Epithelial cell of esophagus (primary cell): ENCODE measurements around the gene AIMP2.
A peak's percentile ranks its signal among the peaks of the same experiment; 100 is the strongest.
"Not testable (repeated sequence)": the region's sequence is repeated elsewhere in the genome, so short reads cannot be mapped to it uniquely, and the experiment has no call there.

Experiments used
- DNase-seq: peaks from one replicate; pipeline ENCODE4 v3.0.0; 2010; ENCODE audit warnings: low read depth
- H3K4me3 ChIP-seq: 2 replicates; pipeline ENCODE4 v1.5.1; 2011; ENCODE audit warnings: mild to moderate bottlenecking, low read length, control low read depth
- TF ChIP-seq, protein P1 (sequence below): IDR thresholded peaks from 2 replicates; pipeline ENCODE4 v1.5.1; 2011; ENCODE audit warnings: low read depth, mild to moderate bottlenecking, low read length, control low read depth, inconsistent platforms; ENCODE audit not compliant: insufficient read depth; ENCODE audit errors: missing control alignments

Gene AIMP2

DNA sequence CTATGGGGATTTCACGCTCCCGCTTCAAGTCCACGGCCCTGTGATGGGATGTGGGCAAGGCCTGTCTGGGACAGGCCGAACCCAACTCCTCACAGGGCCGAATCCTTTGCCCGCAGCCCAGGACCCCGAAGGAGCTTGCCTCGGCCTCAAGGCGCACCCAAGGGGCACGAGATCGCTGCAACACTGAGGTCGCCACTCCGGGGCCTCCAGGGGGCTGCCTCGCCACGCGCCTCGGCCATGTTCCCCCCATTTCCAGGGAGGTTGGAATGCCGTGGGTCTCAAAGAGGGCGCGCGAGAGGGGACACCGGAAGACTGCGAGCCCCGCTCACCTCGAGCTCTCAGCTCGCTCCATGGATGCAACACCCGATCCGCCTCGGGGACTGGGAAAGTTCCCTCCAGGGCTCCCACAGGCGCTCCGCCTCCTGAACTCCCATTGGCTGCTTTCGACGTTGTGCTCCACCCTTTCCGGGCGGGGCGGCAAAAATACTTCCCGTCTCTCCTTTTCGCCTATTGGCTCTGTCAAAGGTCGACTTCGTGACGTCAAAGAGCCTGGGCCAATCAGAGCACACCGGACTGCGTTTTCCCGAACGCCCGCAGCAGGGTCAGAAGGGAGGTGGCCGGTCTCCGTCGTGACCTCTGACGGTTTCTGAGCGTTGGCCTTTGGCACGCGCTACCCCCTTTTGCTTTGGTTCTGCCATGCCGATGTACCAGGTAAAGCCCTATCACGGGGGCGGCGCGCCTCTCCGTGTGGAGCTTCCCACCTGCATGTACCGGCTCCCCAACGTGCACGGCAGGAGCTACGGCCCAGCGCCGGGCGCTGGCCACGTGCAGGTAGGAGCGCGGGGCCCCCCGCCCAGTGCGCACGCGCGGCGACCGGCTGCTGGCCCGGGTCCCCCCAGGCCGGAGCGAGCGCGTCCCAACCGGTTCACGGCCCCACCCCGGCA is at the start of gene AIMP2, which contains the start of gene PMS2:
TSS of gene AIMP2 (plus strand) at position 605 of the 944 bp plus-strand sequence. CDS start at position 697, 92 bp downstream.
TSS of gene PMS2 (minus strand) at position 382 of the 944 bp plus-strand sequence. CDS start at position 352, 30 bp downstream.
- TF ChIP-seq, protein P1, sequence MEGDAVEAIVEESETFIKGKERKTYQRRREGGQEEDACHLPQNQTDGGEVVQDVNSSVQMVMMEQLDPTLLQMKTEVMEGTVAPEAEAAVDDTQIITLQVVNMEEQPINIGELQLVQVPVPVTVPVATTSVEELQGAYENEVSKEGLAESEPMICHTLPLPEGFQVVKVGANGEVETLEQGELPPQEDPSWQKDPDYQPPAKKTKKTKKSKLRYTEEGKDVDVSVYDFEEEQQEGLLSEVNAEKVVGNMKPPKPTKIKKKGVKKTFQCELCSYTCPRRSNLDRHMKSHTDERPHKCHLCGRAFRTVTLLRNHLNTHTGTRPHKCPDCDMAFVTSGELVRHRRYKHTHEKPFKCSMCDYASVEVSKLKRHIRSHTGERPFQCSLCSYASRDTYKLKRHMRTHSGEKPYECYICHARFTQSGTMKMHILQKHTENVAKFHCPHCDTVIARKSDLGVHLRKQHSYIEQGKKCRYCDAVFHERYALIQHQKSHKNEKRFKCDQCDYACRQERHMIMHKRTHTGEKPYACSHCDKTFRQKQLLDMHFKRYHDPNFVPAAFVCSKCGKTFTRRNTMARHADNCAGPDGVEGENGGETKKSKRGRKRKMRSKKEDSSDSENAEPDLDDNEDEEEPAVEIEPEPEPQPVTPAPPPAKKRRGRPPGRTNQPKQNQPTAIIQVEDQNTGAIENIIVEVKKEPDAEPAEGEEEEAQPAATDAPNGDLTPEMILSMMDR: no peak
- H3K4me3 ChIP-seq: peak within 1 kb of the TSS; percentile 89
- peak; percentile 98 for DNase-seq

DNA sequence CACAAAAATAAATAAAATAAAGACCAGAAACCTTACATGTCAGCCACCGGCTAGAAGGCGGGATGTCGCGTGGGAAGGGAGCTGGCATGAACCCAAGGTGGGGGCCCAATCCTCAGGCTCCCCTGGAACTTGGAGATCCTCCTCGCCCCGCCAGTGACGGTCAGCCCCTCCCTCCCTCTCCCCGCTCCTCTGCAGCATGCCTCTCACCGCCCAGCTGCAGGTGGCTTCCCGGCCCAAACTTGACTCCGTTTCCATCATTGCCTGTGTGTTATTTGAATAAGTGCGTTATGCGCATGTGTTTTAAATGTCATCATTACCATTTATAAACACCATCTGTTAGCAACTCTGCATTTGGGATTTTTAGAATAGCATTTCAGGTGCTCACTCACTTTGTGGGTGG is 45.9 kb upstream of the AIMP2 start:
- H3K4me3 ChIP-seq, DNase-seq: not testable (repeated sequence)

DNA sequence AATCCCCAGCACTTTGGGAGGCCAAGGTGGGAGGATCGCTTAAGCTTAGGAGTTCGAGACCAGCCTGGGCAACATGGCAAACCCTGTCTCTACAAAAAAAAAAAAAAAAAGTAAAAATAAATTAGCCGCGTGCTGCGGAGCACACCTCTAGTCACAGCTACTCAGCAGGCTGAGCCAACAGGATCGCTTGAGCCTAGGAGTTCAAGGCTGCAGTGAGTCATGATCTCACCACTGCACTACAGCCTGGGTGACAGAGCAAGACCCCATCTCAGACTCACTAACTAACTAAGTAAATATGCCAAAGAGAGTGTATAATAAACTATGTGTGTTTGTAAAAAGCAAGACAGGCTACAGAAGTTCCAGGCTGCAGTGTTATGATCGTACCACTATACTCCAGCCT is 45.3 kb upstream of the AIMP2 start:
- not testable (repeated sequence) for H3K4me3 ChIP-seq, DNase-seq

DNA sequence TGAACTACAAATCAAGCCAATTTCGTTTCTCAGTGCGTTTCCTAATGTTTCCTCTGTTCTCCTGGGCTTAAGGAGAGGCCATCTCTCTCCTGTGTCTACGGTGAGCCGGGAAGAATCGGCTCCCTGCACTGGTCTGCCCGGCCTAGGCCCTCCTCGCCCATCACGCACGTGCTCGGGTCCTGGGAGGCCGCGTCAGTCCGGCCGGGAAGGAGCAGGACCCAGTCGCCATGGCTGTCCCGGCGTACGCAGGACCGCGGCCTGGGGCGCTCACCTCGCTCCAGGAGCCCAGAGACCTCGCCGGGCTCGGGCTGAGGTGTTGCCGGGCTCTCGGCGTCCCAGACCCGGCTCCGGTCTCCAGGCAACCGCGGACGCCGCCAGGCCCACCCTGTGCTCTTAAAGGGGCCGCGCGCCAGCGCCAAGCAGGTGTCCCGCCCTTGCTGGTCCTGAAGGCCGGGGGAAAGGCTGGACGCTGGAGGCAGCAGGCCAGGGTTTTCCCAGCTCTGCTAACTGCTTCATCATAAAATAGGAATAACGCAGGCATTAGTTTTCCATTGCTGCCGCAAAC is 38.6 kb upstream of the AIMP2 start, which contains the start of gene RSPH10B:
TSS of gene RSPH10B (minus strand) at position 343 of the 565 bp plus-strand sequence. CDS start 3,573 bp downstream, outside the sequence.
- H3K4me3 ChIP-seq, DNase-seq: not testable (repeated sequence)

DNA sequence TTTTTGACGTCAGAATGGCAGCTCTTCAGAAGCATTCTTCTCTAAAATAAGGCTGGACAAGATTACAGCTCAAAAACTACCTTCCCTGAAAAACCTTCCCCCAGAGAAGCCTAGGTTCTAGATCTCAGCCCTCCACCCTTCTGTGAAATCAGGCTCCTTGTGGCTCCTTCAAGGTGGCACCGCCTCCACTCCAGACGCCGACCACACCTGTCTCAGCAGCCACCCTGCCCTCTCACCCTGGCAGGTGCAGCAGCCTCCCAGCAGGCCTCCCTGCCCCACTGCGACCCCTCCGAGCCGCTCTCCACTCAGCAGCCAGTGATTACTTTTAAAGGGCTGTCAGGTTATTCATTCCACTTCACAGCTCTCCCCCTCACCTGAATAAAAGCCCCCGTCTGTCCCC is 35.5 kb upstream of the AIMP2 start:
- not testable (repeated sequence) for H3K4me3 ChIP-seq, DNase-seq

DNA sequence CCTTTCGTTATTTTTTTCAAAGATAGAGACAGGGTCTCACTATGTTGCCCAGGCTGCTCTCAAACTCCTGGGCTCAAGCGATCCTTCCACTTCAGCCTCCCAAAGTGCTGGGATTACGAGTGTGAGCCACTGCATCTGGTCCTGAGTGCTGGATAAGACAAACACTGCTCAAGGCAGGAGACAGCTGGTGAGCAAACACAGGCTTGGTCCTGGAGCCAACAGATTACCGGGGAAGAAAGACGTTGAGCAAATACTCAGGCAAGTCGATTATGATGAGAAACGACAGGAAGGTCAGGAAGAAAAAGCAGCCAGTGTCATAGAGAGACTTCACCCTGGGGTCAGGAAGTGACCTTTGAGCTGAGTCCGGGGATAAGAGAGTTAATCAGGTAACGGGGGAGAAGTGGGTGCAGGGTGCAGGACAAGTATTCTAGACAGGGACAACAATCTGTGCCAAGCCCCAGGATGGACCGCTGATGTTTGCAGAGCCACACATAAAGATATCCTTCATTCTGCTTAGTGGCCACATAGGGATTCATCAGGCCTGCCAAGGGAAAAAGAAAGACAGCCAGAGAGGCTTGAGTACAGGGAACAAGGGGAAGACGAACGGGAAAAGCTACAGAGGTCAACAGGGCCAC is 29.3 kb upstream of the AIMP2 start:
- not testable (repeated sequence) for DNase-seq, H3K4me3 ChIP-seq

DNA sequence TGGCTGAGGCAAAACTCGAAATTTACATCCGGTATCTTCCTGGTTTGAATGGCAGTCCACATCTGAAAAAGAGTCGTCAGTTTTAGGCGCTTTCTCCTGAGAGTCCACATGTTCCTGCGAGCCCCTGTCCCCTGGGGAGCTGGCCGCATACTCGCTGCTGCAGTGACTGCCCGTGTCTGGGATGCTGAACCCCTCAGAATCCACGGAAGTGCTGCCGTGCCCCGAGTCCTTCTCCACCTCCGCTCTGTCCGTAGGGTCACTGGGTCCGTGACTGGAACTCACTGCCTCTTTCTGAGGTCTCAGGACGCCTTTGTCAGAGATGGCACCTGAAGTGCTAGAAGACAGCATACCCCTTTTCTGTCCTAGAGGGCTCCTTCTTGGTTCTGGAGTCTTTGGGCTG is 22.0 kb upstream of the AIMP2 start:
- H3K4me3 ChIP-seq, DNase-seq: not testable (repeated sequence)

DNA sequence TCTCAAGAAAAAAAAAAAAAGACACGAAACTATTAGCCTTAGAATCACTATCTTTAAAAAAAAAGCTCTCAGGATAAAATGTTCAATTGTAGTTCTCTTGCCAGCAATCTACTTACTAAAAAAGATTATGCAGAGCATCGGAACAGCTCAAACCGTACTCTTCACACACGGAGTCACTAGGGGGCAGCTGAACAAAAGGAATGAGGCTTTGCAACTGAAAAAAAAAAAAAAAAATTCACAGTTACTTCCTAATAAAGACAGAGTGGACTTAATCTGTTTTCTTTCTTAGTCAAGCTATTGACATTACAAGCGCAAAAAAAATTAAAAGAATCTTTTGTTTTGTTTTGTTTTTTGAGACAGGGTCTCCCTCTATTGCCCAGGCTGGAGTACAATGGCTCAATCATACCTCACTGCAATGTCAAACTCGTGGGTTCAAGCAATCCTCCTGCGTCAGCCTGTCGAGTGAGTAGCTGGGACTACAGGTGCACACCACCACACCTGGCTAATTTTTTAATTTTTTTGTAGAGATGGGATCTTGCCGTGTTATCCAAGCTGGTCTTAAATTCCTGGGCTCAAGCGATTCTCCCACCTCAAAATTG is 11.8 kb upstream of the AIMP2 start:
- DNase-seq: peak; percentile 62
- TF ChIP-seq, protein P1: peak; percentile 59
- no peak overlapping the region for H3K4me3 ChIP-seq

DNA sequence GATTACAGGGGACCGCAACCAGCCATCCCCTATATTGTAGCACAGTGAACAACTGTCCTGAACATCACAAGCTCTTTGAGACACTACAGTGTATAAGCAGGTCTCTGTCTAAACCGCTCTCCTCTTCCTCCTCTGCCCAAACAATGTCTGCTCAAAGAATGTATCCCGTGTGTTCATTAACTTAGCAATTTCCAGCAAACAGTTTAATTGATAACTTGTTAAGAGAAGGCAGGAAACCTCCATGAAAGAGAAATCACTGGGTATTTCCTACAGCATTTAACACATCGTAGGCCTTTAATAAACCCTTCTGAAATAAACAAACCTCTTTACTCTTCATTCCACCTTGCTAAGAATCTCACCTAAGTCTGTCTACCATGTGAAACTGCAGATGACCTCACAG is 1.7 kb upstream of the AIMP2 start:
- no peak for DNase-seq
- TF ChIP-seq, protein P1: no peak
- H3K4me3 ChIP-seq: no peak overlapping the region

DNA sequence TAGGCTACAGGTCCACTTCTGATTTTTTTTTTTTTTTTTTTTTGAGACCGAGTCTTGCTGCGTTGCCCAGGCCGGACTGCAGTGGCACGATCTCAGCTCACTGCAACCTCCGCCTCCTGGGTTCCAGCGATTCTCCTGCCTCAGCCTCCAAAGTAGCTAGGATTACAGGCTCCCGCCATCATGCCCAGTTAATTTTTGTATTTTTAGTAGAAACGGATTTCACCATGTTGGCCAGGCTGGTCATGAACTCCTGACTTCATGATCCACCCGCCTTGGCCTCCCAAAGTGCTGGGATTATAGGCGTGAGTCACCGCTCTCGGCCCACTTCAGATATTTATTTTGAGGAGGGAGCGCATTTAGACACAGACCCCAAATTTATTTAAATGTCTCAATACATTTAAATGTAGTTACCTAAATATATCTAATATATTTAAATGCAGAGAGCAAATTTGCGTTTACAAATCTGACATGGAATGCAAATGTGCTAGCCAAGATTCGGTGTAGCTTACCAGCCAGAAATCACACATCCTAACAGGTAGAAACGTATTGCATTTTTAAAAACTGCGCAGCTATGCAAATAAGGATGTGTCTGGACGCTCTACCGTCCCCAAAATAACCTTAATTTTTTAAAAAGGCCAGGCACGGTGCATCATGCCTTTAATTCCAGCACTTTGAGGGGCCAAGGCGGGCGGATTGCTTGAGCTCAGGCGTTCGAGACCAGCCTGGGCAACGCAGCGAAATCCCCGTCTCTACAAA is 1.1 kb upstream of the AIMP2 start:
- DNase-seq: not testable (repeated sequence)
- H3K4me3 ChIP-seq: peak overlapping the region; percentile 89

DNA sequence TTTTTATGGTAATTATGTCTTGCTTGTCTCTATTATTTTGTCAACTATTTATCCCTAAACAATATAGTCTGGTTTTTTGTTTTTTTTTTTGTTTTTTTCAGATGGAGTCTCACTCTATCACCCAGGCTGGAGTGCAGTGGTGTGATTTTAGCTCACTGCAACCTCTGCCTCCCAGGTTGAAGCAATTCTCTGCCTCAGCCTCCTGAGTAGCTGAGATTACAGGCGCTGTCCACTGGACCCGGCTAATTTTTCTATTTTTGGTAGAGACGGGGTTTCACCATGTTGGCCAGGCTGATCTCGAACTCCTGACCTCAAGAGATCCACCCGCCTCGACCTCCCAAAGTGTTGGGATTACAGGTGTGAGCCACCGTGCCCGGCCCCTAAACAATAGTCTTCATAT is 1.3 kb downstream of the AIMP2 start:
- peak overlapping the region; percentile 89 for H3K4me3 ChIP-seq

More for the DNA sequence above, 1.3 kb downstream of the AIMP2 start:
- DNase-seq: not testable (repeated sequence)
